Hepatocyte (in vitro differentiated cells): ENCODE measurements around the gene CREBBP.

Source experiments
- EZH2phosphoT487 ChIP-seq: fragments of 200-600 bp; sonication (generic); IDR thresholded peaks from one replicate; pipeline ENCODE4 v1.6.1; 2018; ENCODE audit warnings: antibody characterized with exemption, mild to moderate bottlenecking, low read depth, moderate library complexity; ENCODE audit not compliant: unreplicated experiment, severe bottlenecking
- TF ChIP-seq, protein P1 (sequence below): fragments of 200-600 bp; sonication (generic); IDR thresholded peaks from 2 replicates; pipeline ENCODE4 v1.5.1; 2016; ENCODE audit warnings: antibody characterized with exemption, mild to moderate bottlenecking; ENCODE audit not compliant: poor library complexity

DNA sequence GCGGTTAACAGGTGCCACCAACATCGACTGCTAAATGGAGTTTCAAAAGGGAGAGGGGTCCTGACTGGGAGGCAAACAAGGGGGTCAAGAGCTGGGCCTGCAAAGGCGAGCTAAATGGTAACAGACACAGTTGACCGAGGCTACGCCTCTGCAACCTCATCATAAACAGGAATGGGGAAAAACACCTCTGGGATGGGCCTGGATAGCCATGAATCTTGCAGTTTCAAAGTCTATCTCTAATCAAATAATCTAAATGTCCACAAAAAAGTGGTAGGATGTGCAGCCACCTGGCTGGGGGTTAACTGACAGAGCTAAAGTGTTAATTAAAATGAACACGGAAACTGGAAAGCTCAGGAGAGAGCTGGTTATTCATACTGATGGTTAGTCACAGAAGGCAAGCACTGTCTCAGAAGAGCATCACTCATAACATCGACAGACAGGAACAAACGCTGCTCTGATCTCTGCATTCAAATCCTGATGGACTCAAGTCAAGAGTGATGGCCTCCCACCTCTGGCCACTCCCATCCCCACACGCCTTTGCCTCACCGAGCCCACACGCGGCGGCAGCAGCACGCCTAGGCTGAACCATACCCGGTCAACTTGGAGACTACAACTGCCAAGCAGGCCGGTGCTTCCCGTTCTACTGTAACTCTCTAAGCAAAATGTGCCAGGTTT is 56.3 kb downstream of the CREBBP start:
- TF ChIP-seq, protein P1, sequence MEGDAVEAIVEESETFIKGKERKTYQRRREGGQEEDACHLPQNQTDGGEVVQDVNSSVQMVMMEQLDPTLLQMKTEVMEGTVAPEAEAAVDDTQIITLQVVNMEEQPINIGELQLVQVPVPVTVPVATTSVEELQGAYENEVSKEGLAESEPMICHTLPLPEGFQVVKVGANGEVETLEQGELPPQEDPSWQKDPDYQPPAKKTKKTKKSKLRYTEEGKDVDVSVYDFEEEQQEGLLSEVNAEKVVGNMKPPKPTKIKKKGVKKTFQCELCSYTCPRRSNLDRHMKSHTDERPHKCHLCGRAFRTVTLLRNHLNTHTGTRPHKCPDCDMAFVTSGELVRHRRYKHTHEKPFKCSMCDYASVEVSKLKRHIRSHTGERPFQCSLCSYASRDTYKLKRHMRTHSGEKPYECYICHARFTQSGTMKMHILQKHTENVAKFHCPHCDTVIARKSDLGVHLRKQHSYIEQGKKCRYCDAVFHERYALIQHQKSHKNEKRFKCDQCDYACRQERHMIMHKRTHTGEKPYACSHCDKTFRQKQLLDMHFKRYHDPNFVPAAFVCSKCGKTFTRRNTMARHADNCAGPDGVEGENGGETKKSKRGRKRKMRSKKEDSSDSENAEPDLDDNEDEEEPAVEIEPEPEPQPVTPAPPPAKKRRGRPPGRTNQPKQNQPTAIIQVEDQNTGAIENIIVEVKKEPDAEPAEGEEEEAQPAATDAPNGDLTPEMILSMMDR, result no peak
- TF ChIP-seq EZH2phosphoT487, result no peak
